ENCODE measurements around the gene MTRR.

GRCh38 chr5:7866196-7866595, 2.8 kb upstream of the MTRR start:
- TF ChIP-seq POLR2AphosphoS5 (IDR thresholded peaks at IDR 0.05; ENCODE audit: borderline replicate concordance, low read depth, low read length) (no peak), FOXP2 (optimal IDR thresholded peaks at IDR 0.05; ENCODE audit: control extremely low read depth, extremely low read length, insufficient read depth) (no peak)

Data from SK-N-MC (cell line).